GM21381 (cell line): ENCODE data around the gene CTSD.
A peak's percentile ranks its signal among the peaks of the same experiment; 100 is the strongest.
"Not testable (repeated sequence)": the region's sequence is repeated elsewhere in the genome, so short reads cannot be mapped to it uniquely, and the experiment has no call there.

Experiments used
- ATAC-seq: cut with Tn5 transposase; IDR thresholded peaks from one replicate; pipeline ENCODE4 v1.9.1; 2021; ENCODE audit warnings: mild to moderate bottlenecking, moderate library complexity; ENCODE audit not compliant: unreplicated experiment

Gene CTSD

GRCh38 chr11:1763796-1764661, at the start of gene CTSD:
Gene CTSD (minus strand): TSS chr11:1763927. CDS start chr11:1763859, 68 bp downstream.
- peak; percentile 74 for ATAC-seq

GRCh38 chr11:1813356-1813755, 49.6 kb upstream of the CTSD start:
- ATAC-seq: not testable (repeated sequence)

- no peak for ATAC-seq
These were observed 49.1 kb upstream of the CTSD start for GRCh38 chr11:1812801-1813200.

- ATAC-seq: no peak
These were observed 48.5 kb upstream of the CTSD start for GRCh38 chr11:1812274-1812673.

GRCh38 chr11:1810761-1811160, 47.0 kb upstream of the CTSD start:
- no peak for ATAC-seq

- ATAC-seq: no peak
These were observed 43.7 kb upstream of the CTSD start for GRCh38 chr11:1807264-1807995.

GRCh38 chr11:1805525-1805924, 41.8 kb upstream of the CTSD start:
- no peak for ATAC-seq

- not testable (repeated sequence) for ATAC-seq
These were observed 40.2 kb upstream of the CTSD start for GRCh38 chr11:1803835-1804519.

- ATAC-seq: no peak
These were observed 39.5 kb upstream of the CTSD start for GRCh38 chr11:1803246-1803645.

- ATAC-seq: no peak
These were observed 33.8 kb upstream of the CTSD start for GRCh38 chr11:1797391-1798125.

- no peak for ATAC-seq
These were observed 32.8 kb upstream of the CTSD start for GRCh38 chr11:1796413-1797011.

- ATAC-seq: no peak
These were observed 29.4 kb upstream of the CTSD start for GRCh38 chr11:1793081-1793480.

GRCh38 chr11:1792461-1792860, 28.7 kb upstream of the CTSD start:
- ATAC-seq: no peak

GRCh38 chr11:1791912-1792311, 28.2 kb upstream of the CTSD start:
- ATAC-seq: no peak

GRCh38 chr11:1786466-1786865, 22.7 kb upstream of the CTSD start:
- no peak for ATAC-seq

- ATAC-seq: no peak
These were observed 22.2 kb upstream of the CTSD start for GRCh38 chr11:1785749-1786413.

GRCh38 chr11:1784761-1785650, 21.3 kb upstream of the CTSD start:
- ATAC-seq: no peak

GRCh38 chr11:1783725-1784529, 20.2 kb upstream of the CTSD start:
- ATAC-seq: no peak
